Panc1 (cell line): ENCODE measurements around the gene KCNRG.

ENCODE experiments used
- CTCF ChIP-seq: fragments of 450-650 bp; IDR thresholded peaks from 2 replicates; pipeline ENCODE4 v1.5.1; 2017; ENCODE audit warnings: mild to moderate bottlenecking
- POLR2AphosphoS5 ChIP-seq: IDR thresholded peaks from 2 replicates; pipeline ENCODE4 v1.6.1; 2012; ENCODE audit warnings: mild to moderate bottlenecking, low read depth, low read length, moderate library complexity

- TF ChIP-seq POLR2AphosphoS5, result no peak
- no peak for TF ChIP-seq CTCF
These were observed 8.7 kb upstream of the KCNRG start for GRCh38 chr13:50006426-50007135.
